LHCN-M2 (cell line): Measurements from ENCODE around the gene C17orf75. TPM values are rescaled to one million over a fixed set of nuclear protein-coding genes. Genes with fewer than 3 reads are reported as not detected.

Source experiments
- DNase-seq: peaks from one replicate; pipeline ENCODE4 v3.0.0-alpha.2; 2012; ENCODE audit warnings: low read depth
- total RNA-seq: library from RNA; depleted of rRNA; stranded (reverse); fragments of >200 nt; gene quantifications from 2 replicates; pipeline ENCODE4 v1.2.3, GENCODE V29; 2014; rRNA removed

Gene C17orf75
- total RNA-seq, 1 experiment from 2014 or later = 16.4 TPM

GRCh38 chr17:32278815-32279214 is 63.2 kb downstream of the C17orf75 start:
- no peak for DNase-seq

Other genes starting within 250 kb of the C17orf75 start
- 25.9 and 28.5 TPM in 2 replicates for gene RHOT1, start 199.7 kb downstream of the C17orf75 start, total RNA-seq
- gene RHBDL3, start 76.3 kb downstream of the C17orf75 start, total RNA-seq = 0.57 and 0.71 TPM in 2 replicates
- gene ZNF207, start 8.0 kb upstream of the C17orf75 start, total RNA-seq = 141 and 157 TPM in 2 replicates
- 96.0 and 100.0 TPM in 2 replicates for gene PSMD11, start 102.3 kb upstream of the C17orf75 start, total RNA-seq
- 4.2 and 8.6 TPM in 2 replicates for gene CDK5R1, start 144.8 kb upstream of the C17orf75 start, total RNA-seq